HEK293T (cell line): ENCODE results near the gene TBL1XR1.

ENCODE experiments used
- CTCF ChIA-PET: fragments of 350-600 bp; formaldehyde crosslinking; extraction: SDS; loops from one replicate; lab custom pipeline; 2021; ENCODE audit warnings: antibody characterized with exemption, inconsistent platforms; lab: Yijun Ruan, JAX
- POLR2A ChIA-PET: fragments of 350-600 bp; formaldehyde crosslinking; extraction: SDS; loops from one replicate; lab custom pipeline; 2020; ENCODE audit warnings: antibody characterized with exemption, inconsistent platforms; lab: Yijun Ruan, JAX
- DNase-seq: peaks from one replicate; pipeline ENCODE4 v3.0.0; 2012; ENCODE audit warnings: mixed read lengths; ENCODE audit errors: extremely low spot score
- ARNT ChIP-seq: fragments of 450-650 bp; IDR thresholded peaks from 2 replicates; pipeline ENCODE4 v1.6.1; 2017; ENCODE audit warnings: mild to moderate bottlenecking
- BHLHE40 ChIP-seq: fragments of 450-650 bp; IDR thresholded peaks from 2 replicates; pipeline ENCODE4 v1.6.1; 2016; ENCODE audit warnings: mild to moderate bottlenecking, moderate library complexity, borderline replicate concordance
- CTBP1 ChIP-seq: fragments of 450-650 bp; IDR thresholded peaks from 2 replicates; pipeline ENCODE4 v1.6.1; 2016; ENCODE audit warnings: borderline replicate concordance
- ELF4 ChIP-seq: fragments of 450-650 bp; IDR thresholded peaks from 2 replicates; pipeline ENCODE4 v1.6.1; 2017; ENCODE audit warnings: antibody characterized with exemption
- FOXA1 ChIP-seq: fragments of 450-650 bp; IDR thresholded peaks from 2 replicates; pipeline ENCODE4 v1.6.1; 2016; ENCODE audit warnings: mild to moderate bottlenecking
- FOXK2 ChIP-seq: fragments of 450-650 bp; IDR thresholded peaks from 2 replicates; pipeline ENCODE4 v1.6.1; 2016; ENCODE audit warnings: mild to moderate bottlenecking
- FOXM1 ChIP-seq: fragments of 450-650 bp; IDR thresholded peaks from 2 replicates; pipeline ENCODE4 v1.6.1; 2017; ENCODE audit warnings: mild to moderate bottlenecking, borderline replicate concordance
- HDGF ChIP-seq: fragments of 450-650 bp; IDR thresholded peaks from 2 replicates; pipeline ENCODE4 v1.6.1; 2017; ENCODE audit warnings: antibody characterized with exemption, borderline replicate concordance
- L3MBTL2 ChIP-seq: fragments of 450-650 bp; conservative IDR thresholded peaks from 2 replicates; pipeline ENCODE4 v1.6.1; 2016; ENCODE audit warnings: mild to moderate bottlenecking
- LEF1 ChIP-seq: fragments of 450-650 bp; IDR thresholded peaks from 2 replicates; pipeline ENCODE4 v1.6.1; 2017; ENCODE audit warnings: mild to moderate bottlenecking, borderline replicate concordance
- NFRKB ChIP-seq: fragments of 450-650 bp; IDR thresholded peaks from 2 replicates; pipeline ENCODE4 v1.6.1; 2016; ENCODE audit warnings: mild to moderate bottlenecking, moderate library complexity
- SP1 ChIP-seq: fragments of 450-650 bp; IDR thresholded peaks from 2 replicates; pipeline ENCODE4 v1.6.1; 2017
- SUZ12 ChIP-seq: fragments of 450-650 bp; IDR thresholded peaks from 2 replicates; pipeline ENCODE4 v1.6.1; 2016; ENCODE audit warnings: mild to moderate bottlenecking
- TARDBP ChIP-seq: fragments of 450-650 bp; IDR thresholded peaks from 2 replicates; pipeline ENCODE4 v1.6.1; 2016
- ZNF384 ChIP-seq: fragments of 450-650 bp; IDR thresholded peaks from 2 replicates; pipeline ENCODE4 v1.6.1; 2016
- TF ChIP-seq, protein P1 (sequence below): fragments of 450-650 bp; IDR thresholded peaks from 2 replicates; pipeline ENCODE4 v1.6.1; 2016

Gene TBL1XR1

DNA sequence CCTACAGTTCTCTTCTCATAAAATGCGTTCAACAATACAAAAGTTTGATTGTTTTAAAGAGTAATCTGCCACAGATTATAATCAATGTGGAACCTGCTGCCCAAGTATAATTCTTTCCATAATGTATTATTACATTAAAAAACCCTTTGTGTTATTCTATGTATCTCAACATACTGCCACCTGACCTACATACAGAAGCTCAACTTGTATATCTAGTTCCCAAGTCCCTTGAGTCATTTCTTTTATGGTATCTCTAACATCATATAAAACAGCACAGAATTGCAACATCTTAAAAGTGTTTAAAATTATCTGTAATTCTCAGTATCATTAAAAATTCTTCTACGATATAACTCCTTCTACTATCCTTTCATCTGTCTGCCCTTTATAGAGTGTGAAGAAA lies 70.3 kb downstream of the TBL1XR1 start:
- no peak for TF ChIP-seq NFRKB
- no peak for TF ChIP-seq BHLHE40
- TF ChIP-seq ARNT = no peak
- TF ChIP-seq HDGF = no peak
- TF ChIP-seq LEF1 = no peak
- ChIA-PET CTCF (no interaction called here), POLR2A (no interaction called here)
- no peak for DNase-seq

DNA sequence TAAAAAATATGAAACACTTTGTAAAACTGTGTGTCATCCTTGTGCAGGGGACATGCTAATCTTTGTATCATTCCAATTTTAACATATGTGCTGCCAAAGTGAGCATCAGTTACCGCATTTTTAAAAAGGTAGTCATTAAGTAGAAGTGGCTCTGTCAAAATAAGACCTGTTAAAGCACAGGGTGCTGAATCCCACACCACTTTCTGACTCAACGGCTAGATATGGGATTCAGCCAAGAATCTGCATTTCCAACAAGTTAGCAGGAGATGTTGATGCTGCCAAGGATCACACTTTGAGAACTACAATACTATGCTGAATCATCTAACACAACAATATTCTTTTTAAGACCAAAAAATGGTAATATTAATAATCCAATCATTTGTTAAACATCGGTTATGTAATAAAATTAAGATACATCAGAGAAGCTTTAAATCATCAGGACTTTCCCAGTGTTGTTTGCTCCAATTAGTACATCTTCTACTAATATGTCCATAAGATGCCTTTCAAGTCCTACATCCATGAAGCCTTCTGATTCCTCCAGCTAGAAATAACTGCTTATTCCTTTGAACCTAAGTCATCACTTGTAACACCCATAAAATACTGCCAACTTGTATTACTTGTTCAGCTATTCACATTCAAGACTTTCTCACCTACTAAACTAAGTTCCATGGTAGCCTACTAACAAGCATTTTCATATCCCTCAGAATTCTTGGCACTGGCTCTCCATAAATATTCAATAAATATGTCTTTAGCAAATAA lies 71.1 kb downstream of the TBL1XR1 start:
- TF ChIP-seq, protein P1, sequence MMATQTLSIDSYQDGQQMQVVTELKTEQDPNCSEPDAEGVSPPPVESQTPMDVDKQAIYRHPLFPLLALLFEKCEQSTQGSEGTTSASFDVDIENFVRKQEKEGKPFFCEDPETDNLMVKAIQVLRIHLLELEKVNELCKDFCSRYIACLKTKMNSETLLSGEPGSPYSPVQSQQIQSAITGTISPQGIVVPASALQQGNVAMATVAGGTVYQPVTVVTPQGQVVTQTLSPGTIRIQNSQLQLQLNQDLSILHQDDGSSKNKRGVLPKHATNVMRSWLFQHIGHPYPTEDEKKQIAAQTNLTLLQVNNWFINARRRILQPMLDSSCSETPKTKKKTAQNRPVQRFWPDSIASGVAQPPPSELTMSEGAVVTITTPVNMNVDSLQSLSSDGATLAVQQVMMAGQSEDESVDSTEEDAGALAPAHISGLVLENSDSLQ = no peak
- TF ChIP-seq FOXA1 (no peak), ARNT (no peak), ELF4 (no peak), TARDBP (no peak), FOXM1 (no peak), L3MBTL2 (no peak), SUZ12 (no peak), HDGF (no peak), SP1 (no peak), ZNF384 (no peak), NFRKB (no peak), LEF1 (no peak)
- CTCF ChIA-PET = interaction anchor here (0.6 kb wide), 1 partner anchor 52 kb away, joined by 3 read pairs; no protein-coding TSS in a partner anchor
- POLR2A ChIA-PET = no interaction called here
- DNase-seq = no peak

DNA sequence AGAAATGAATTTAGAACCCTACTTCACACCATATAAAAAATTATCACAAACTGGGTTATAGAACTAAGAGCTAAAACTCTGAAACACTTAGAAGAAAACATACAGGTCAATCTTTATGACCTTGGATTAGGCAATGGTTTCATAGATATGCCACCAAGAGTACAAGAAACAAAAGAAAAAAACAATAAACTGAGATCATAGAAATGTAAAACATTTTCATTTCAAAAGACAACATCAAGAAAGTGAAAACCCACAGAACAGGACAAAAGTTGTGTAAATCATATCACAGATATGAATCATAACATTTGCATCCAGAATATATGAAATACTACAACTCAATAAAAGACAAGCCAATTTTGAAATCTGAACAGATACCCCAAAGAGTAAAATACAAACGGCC lies 72.4 kb downstream of the TBL1XR1 start:
- ChIA-PET POLR2A (no interaction called here), CTCF (interaction anchor here (1.0 kb wide), 1 partner anchor 11 kb away, joined by 4 read pairs; no protein-coding TSS in a partner anchor)
- DNase-seq = no peak
- TF ChIP-seq BHLHE40 (no peak), FOXM1 (no peak), ARNT (no peak), TARDBP (no peak)

DNA sequence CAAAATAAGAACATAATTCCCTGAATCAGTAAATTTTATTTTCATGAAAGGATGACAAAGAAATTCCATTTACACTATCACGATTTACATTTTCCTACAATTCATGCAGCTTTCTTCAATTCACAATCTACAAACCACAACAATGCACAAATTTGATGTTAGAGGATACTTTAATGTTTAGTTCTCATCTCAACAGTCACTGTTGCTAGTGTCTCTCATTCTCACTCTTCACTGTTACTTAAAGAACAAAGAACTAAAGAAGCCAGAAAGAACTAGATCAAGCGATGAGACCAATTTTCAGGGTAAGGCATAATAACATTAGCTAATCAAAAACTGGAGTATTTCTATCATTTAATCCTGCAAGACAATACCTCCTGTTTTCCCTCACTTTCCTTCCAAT lies 73.5 kb downstream of the TBL1XR1 start:
- no peak for TF ChIP-seq SUZ12
- TF ChIP-seq FOXM1 = no peak
- no peak for TF ChIP-seq SP1
- no peak for TF ChIP-seq CTBP1
- TF ChIP-seq ARNT = no peak
- no peak for TF ChIP-seq BHLHE40
- TF ChIP-seq, protein P1 = no peak
- TF ChIP-seq LEF1 = no peak
- no peak for TF ChIP-seq HDGF
- no peak for TF ChIP-seq TARDBP
- TF ChIP-seq NFRKB = no peak
- no peak for TF ChIP-seq FOXK2
- TF ChIP-seq L3MBTL2 = no peak
- no peak for TF ChIP-seq ZNF384
- no peak for TF ChIP-seq FOXA1
- TF ChIP-seq ELF4 = no peak
- ChIA-PET CTCF (no interaction called here), POLR2A (no interaction called here)
- no peak for DNase-seq

DNA sequence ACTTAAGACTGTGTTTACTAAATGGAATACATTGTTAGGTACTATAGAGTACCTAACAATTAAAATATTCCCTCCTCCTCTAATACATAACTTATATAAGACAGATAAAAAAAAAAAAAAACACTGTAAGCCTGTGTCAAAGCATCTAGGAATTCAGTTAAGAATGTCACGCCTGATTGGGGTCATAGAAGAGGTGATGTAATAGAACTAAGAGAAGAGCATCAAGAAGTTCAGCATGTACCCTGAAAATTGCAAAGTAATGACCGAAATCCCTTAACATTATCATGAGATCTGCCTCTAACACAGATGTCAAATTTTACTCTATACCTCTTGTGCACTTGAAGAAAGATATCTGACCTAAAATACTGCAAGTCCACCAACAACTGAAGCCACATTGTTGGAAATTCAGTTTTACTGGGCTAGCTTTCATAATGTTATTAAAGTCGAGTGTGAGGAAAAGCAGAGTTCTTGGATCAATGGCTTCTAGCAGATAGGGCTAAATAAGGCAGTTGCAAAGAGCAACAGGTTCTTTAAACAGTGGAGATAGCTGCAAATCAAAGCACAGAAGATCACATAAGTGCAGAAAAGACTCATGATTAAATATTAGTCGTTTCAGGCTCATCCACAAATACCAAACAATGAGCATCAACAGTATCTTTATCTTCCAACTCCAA lies 75.0 kb downstream of the TBL1XR1 start:
- CTCF ChIA-PET = no interaction called here
- POLR2A ChIA-PET = no interaction called here

DNA sequence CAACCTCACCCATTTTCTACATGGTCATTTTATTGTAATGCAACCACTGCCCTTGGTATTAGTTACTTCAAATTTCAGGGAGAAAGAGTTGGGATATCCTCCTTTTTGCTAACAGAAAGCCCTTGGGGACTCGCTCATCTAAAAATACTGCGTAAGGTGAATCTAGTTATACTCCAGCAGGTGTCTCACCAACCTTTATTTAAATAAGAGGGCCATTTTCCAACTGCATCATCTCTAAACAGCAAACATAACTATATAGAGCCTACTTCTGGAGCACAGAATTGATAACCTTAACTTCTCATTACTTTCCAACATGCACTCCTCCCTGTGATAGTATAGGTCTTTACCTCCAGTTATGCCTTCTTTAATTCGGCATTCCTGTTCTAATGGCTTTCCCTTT lies 77.5 kb downstream of the TBL1XR1 start:
- TF ChIP-seq CTBP1 (no peak), TARDBP (no peak), NFRKB (no peak), FOXA1 (no peak), FOXK2 (no peak), ZNF384 (no peak)
- no peak for DNase-seq
- ChIA-PET POLR2A (no interaction called here), CTCF (no interaction called here)

More for the DNA sequence above, 75.0 kb downstream of the TBL1XR1 start:
- TF ChIP-seq TARDBP (no peak), FOXA1 (no peak), FOXK2 (no peak), HDGF (no peak), L3MBTL2 (no peak), LEF1 (no peak), NFRKB (no peak)
- TF ChIP-seq, protein P1 = no peak
- no peak for DNase-seq
